NOMO-1 treated with DMSO at 0.1 percent for 48 hours (cell line): ENCODE data around the gene AEN.

Experiments
- DNase-seq: peaks from one replicate; lab custom pipeline; 2025; ENCODE audit not compliant: unreplicated experiment; lab: John Stamatoyannopoulos, UW

Gene AEN

GRCh38 chr15:88649753-88650551 is 28.8 kb downstream of the AEN start:
- no peak for DNase-seq

- DNase-seq = no peak
Measured at GRCh38 chr15:88650556-88650955, 29.4 kb downstream of the AEN start.

- no peak for DNase-seq
Measured at GRCh38 chr15:88651136-88651732, 30.1 kb downstream of the AEN start.

- no peak for DNase-seq
Measured at GRCh38 chr15:88651971-88652370, 30.8 kb downstream of the AEN start.

GRCh38 chr15:88652456-88653199 is 31.5 kb downstream of the AEN start:
- DNase-seq = no peak

GRCh38 chr15:88653200-88654064 is 32.3 kb downstream of the AEN start:
- DNase-seq = no peak

GRCh38 chr15:88654430-88655102 is 33.4 kb downstream of the AEN start:
- DNase-seq = no peak

GRCh38 chr15:88655103-88655553 is 34.0 kb downstream of the AEN start:
- no peak for DNase-seq

GRCh38 chr15:88655800-88656488 is 34.8 kb downstream of the AEN start:
- no peak for DNase-seq

GRCh38 chr15:88656760-88657221 is 35.7 kb downstream of the AEN start:
- no peak for DNase-seq

GRCh38 chr15:88657326-88658069 is 36.4 kb downstream of the AEN start:
- peak; percentile 15 for DNase-seq

- DNase-seq = no peak
Measured at GRCh38 chr15:88658070-88658965, 37.2 kb downstream of the AEN start.

- DNase-seq = no peak
Measured at GRCh38 chr15:88658972-88659931, 38.1 kb downstream of the AEN start.

GRCh38 chr15:88661041-88661700 is 40.0 kb downstream of the AEN start:
- DNase-seq = no peak

GRCh38 chr15:88661761-88662556 is 40.8 kb downstream of the AEN start:
- no peak for DNase-seq
